Adrenal gland (tissue), 5 donors: Measurements from ENCODE around the gene KCNK17.
A peak's percentile ranks its signal among the peaks of the same experiment; 100 is the strongest.

Source experiments
- CTCF ChIP-seq, 6 experiments: fragments of 450-650 bp in 4 of 6; fragments of 200-600 bp in 2 of 6; sonication (generic) in 1 of 6; IDR thresholded peaks; 1 replicate in 5 of 6; 2 replicates in 1 of 6; pipeline versions ENCODE4 v1.5.1 to v1.8.0; 2016 to 2021; ENCODE audit warnings: antibody characterized with exemption in 6 of 6, mild to moderate bottlenecking in 2 of 6, moderate library complexity in 1 of 6
- POLR2A ChIP-seq, 2 donors: fragments of 450-650 bp; IDR thresholded peaks; one replicate each; pipeline ENCODE4 v1.6.1; 2017; ENCODE audit warnings: antibody characterized with exemption in 2 of 2, mild to moderate bottlenecking in 2 of 2, moderate library complexity in 1 of 2
- donor health status: DM: no; HTN: no; CAD: no.

GRCh38 chr6:39303425-39304153 is 10.6 kb downstream of the KCNK17 start:
- peak in 2 of 6 experiments; percentile 16 to 22 for TF ChIP-seq CTCF (IDR thresholded peaks at IDR 0.05)
- TF ChIP-seq POLR2A (IDR thresholded peaks at IDR 0.05) = no peak
